ENCODE results near the gene FOXP2.
"Not testable (repeated sequence)": the region's sequence is repeated elsewhere in the genome, so short reads cannot be mapped to it uniquely, and the experiment has no call there.

FOXP2 gene

DNA sequence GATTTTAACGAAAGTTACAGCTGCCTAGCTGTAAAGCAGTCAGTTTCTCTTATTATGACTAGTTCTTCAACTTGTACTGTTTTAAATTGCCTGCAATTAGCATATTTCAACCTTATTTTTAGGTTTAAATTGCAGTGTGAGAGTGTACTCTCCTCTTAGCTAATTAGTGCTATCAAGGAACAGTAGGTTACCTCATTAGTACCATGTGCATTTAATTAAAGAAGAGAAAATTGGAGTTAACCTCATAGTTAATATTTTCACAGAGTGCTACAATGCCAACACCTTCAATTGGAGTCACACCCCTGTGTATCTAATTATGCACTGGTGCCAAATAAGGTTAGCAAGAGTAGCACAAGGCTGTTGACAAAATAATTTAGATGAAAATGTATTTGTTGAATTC lies 154.6 kb downstream of the FOXP2 start:
- H3K27me3 ChIP-seq (replicated peaks; ENCODE audit: control insufficient read depth, insufficient read depth, low read length): no peaks in the 10 kb centered on the region
- no peaks in the 10 kb centered on the region for H3K36me3 ChIP-seq (ENCODE audit: control insufficient read depth, insufficient read depth, low read length)
- no peak for DNase-seq (ENCODE audit: extremely low read depth, insufficient read length)
- TF ChIP-seq, protein P1, sequence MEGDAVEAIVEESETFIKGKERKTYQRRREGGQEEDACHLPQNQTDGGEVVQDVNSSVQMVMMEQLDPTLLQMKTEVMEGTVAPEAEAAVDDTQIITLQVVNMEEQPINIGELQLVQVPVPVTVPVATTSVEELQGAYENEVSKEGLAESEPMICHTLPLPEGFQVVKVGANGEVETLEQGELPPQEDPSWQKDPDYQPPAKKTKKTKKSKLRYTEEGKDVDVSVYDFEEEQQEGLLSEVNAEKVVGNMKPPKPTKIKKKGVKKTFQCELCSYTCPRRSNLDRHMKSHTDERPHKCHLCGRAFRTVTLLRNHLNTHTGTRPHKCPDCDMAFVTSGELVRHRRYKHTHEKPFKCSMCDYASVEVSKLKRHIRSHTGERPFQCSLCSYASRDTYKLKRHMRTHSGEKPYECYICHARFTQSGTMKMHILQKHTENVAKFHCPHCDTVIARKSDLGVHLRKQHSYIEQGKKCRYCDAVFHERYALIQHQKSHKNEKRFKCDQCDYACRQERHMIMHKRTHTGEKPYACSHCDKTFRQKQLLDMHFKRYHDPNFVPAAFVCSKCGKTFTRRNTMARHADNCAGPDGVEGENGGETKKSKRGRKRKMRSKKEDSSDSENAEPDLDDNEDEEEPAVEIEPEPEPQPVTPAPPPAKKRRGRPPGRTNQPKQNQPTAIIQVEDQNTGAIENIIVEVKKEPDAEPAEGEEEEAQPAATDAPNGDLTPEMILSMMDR (IDR thresholded peaks at IDR 0.05; ENCODE audit: insufficient read depth, low read length, poor library complexity, severe bottlenecking): no peak
- H3K4me3 ChIP-seq (replicated peaks; ENCODE audit: low read depth, low read length): no peak overlapping the region

DNA sequence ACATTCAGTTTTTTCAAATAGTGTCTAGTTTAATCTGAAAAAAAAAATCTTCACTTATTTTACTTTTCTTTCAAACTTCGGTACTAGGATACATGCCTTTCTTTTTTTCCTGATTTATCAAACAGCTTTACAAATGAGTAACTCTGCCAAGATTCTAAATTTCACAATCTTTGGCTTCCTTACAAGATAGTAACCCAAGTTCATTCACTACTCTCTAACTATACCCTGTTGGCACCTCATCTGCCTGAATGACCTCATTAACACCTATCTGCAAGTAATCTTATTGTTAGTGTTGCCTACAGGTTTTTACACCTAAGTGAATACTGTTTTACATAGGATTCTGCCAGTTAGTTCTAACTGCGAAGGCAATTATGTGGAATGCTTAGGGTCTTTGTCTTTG lies 159.8 kb downstream of the FOXP2 start:
- DNase-seq (ENCODE audit: extremely low read depth, insufficient read length): no peak

DNA sequence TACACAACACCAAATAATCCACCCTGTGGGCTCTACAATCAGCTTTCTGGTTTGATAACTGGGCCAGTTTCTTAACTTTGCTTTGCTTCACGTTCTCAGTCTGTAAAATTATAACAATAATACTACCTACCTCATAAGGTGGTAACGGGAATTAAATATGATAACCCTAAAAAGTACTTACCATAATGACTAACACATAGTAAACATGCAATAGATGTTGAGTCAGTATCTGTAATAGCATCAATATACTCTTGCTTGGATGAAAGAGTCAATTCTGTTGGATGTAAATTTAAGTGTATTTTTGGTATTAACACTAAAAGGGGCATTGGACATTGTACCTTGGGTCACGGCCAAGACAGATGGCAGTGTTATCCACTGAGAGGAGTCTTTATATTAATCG lies 160.5 kb downstream of the FOXP2 start:
- H3K27me3 ChIP-seq (replicated peaks; ENCODE audit: control insufficient read depth, insufficient read depth, low read length): no peaks in the 10 kb centered on the region
- TF ChIP-seq, protein P1 (IDR thresholded peaks at IDR 0.05; ENCODE audit: insufficient read depth, low read length, poor library complexity, severe bottlenecking): no peak
- no peaks in the 10 kb centered on the region for H3K36me3 ChIP-seq (ENCODE audit: control insufficient read depth, insufficient read depth, low read length)
- DNase-seq (ENCODE audit: extremely low read depth, insufficient read length): no peak
- H3K4me3 ChIP-seq (replicated peaks; ENCODE audit: low read depth, low read length): no peak overlapping the region

More for the DNA sequence above, 159.8 kb downstream of the FOXP2 start:
- TF ChIP-seq, protein P1 (IDR thresholded peaks at IDR 0.05; ENCODE audit: insufficient read depth, low read length, poor library complexity, severe bottlenecking): no peak
- no peak overlapping the region for H3K4me3 ChIP-seq (replicated peaks; ENCODE audit: low read depth, low read length)
- no peaks in the 10 kb centered on the region for H3K36me3 ChIP-seq (ENCODE audit: control insufficient read depth, insufficient read depth, low read length)
- H3K27me3 ChIP-seq (replicated peaks; ENCODE audit: control insufficient read depth, insufficient read depth, low read length): no peaks in the 10 kb centered on the region

DNA sequence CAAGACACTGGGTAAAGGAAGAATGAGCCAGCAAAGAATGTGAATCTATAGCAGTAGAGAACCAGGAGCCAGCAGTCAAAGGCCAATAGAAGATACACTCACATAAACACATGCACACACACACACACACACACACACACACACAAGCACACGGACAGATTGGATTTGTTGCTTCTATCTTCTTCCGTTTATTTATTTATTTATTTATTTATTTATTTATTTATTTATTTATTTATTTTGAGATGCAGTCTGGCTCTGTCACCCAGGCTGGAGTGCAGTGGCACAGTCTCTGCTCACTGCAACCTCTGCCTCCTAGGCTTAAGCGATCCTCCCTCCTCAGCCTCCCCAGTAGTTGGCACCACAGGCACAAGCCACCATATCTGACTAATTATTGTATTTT lies 166.3 kb downstream of the FOXP2 start:
- not testable (repeated sequence) for H3K36me3 ChIP-seq (ENCODE audit: control insufficient read depth, insufficient read depth, low read length); H3K27me3 ChIP-seq (replicated peaks; ENCODE audit: control insufficient read depth, insufficient read depth, low read length); H3K4me3 ChIP-seq (replicated peaks; ENCODE audit: low read depth, low read length); DNase-seq (ENCODE audit: extremely low read depth, insufficient read length)

DNA sequence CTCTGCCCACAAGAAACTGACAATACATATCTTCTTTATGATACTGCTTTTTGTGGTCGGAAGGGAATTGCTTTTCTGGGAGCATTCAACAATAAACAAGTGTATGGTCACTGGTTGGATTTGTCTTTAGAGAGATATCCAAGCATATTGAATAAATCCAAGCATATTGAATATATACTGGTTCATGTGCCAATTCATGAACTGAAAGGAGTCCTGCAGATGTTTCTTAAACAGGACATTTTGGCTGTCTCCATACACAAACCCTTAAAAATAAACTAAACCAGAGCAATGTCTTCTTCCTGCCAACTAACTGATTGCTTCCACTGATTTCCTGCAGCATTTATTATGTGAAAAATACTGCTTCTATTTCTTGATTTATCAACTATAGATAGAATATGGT lies 173.9 kb downstream of the FOXP2 start:
- H3K27me3 ChIP-seq (replicated peaks; ENCODE audit: control insufficient read depth, insufficient read depth, low read length): no peaks in the 10 kb centered on the region
- H3K4me3 ChIP-seq (replicated peaks; ENCODE audit: low read depth, low read length): no peak overlapping the region
- DNase-seq (ENCODE audit: extremely low read depth, insufficient read length): no peak
- TF ChIP-seq, protein P1 (IDR thresholded peaks at IDR 0.05; ENCODE audit: insufficient read depth, low read length, poor library complexity, severe bottlenecking): no peak
- no peaks in the 10 kb centered on the region for H3K36me3 ChIP-seq (ENCODE audit: control insufficient read depth, insufficient read depth, low read length)

DNA sequence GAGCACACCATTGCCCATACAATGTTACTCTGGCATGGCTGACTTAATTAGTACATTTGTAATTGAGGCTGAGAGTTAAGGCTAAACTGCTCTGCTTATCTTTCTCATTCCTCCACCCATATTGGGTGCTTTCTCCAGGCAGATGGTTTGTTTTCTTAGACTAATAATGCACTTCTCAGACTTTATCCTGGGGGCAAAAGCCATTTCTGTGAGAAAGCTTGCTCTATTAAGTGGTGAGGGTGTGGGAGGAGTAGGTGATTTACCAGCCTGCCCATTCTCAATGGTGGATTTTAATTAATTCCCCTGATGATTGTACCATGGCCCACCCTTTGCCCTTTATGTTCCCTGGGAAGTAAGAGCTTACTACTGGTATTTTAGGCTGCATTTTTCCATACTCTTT lies 174.8 kb downstream of the FOXP2 start:
- no peak overlapping the region for H3K4me3 ChIP-seq (replicated peaks; ENCODE audit: low read depth, low read length)
- TF ChIP-seq, protein P1 (IDR thresholded peaks at IDR 0.05; ENCODE audit: insufficient read depth, low read length, poor library complexity, severe bottlenecking): no peak
- H3K36me3 ChIP-seq (ENCODE audit: control insufficient read depth, insufficient read depth, low read length): no peaks in the 10 kb centered on the region
- no peaks in the 10 kb centered on the region for H3K27me3 ChIP-seq (replicated peaks; ENCODE audit: control insufficient read depth, insufficient read depth, low read length)
- no peak for DNase-seq (ENCODE audit: extremely low read depth, insufficient read length)

All from GM06990 (cell line).